Endothelial cell (in vitro differentiated cells): ENCODE measurements around the gene DDX20. TPM values are rescaled to one million over a fixed set of nuclear protein-coding genes. Genes with fewer than 3 reads are reported as not detected.

Source experiments
- DNase-seq: peaks from one replicate; pipeline ENCODE4 v3.0.0; 2021; ENCODE audit warnings: low spot score
- H3K27ac Mint-ChIP-seq: one replicate; pipeline ENCODE4 v1.8.0; 2021; ENCODE audit warnings: mixed read lengths, inconsistent platforms; ENCODE audit not compliant: unreplicated experiment
- H3K27me3 Mint-ChIP-seq: one replicate; pipeline ENCODE4 v1.8.0; 2021; ENCODE audit warnings: mild to moderate bottlenecking, moderate library complexity, mixed read lengths, inconsistent platforms; ENCODE audit not compliant: unreplicated experiment
- H3K36me3 Mint-ChIP-seq: one replicate; pipeline ENCODE4 v1.8.0; 2021; ENCODE audit warnings: mild to moderate bottlenecking, low read depth, mixed read lengths, inconsistent platforms; ENCODE audit not compliant: unreplicated experiment
- H3K4me1 Mint-ChIP-seq: one replicate; pipeline ENCODE4 v1.8.0; 2021; ENCODE audit warnings: mild to moderate bottlenecking, mixed read lengths, inconsistent platforms; ENCODE audit not compliant: unreplicated experiment
- H3K4me3 Mint-ChIP-seq: one replicate; pipeline ENCODE4 v1.8.0; 2021; ENCODE audit warnings: mild to moderate bottlenecking, mixed read lengths, inconsistent platforms; ENCODE audit not compliant: unreplicated experiment
- H3K9me3 Mint-ChIP-seq: one replicate; pipeline ENCODE4 v1.8.0; 2021; ENCODE audit warnings: mixed read lengths, inconsistent platforms; ENCODE audit not compliant: unreplicated experiment
- total RNA-seq: library from RNA; stranded (reverse); fragmentation: NEBNext Ultra II Directional; extraction: Animal tissue kit (Norgen Biotek cat#: 25700); gene quantifications from one replicate; pipeline ENCODE4 v1.2.1, GENCODE V29; 2021; ENCODE audit not compliant: unreplicated experiment
- TF ChIP-seq, protein P1 (sequence below): fragments of 200-600 bp; sonication (generic); IDR thresholded peaks from one replicate; pipeline ENCODE4 v1.5.0; 2021; ENCODE audit warnings: antibody characterized with exemption; ENCODE audit not compliant: unreplicated experiment

The DDX20 gene
- total RNA-seq, 1 donor from 2014 or later = 18.8 TPM

DNA sequence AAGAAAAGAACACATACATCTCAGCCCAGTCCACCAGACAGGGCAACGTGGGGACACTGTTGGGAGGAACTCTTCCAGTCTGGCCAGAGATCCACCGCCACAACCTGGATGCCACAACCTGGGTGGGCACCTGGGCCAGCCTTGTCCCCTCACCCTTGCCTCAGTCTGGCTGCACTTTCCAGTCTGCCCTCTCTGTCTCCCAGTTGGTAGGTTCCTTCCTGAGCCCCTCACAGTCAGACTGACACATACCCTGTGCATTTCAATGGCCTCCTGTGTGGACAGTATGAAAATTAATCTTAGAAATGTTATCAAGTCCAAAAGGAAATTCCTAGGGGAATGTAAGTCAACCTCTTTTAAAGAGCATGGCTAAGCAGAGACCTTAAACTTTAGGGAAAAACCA is 49.5 kb downstream of the DDX20 start:
- no peaks in the 10 kb centered on the region for H3K4me1 Mint-ChIP-seq
- no peak overlapping the region for H3K27ac Mint-ChIP-seq
- H3K36me3 Mint-ChIP-seq = no peaks in the 10 kb centered on the region
- TF ChIP-seq, protein P1, sequence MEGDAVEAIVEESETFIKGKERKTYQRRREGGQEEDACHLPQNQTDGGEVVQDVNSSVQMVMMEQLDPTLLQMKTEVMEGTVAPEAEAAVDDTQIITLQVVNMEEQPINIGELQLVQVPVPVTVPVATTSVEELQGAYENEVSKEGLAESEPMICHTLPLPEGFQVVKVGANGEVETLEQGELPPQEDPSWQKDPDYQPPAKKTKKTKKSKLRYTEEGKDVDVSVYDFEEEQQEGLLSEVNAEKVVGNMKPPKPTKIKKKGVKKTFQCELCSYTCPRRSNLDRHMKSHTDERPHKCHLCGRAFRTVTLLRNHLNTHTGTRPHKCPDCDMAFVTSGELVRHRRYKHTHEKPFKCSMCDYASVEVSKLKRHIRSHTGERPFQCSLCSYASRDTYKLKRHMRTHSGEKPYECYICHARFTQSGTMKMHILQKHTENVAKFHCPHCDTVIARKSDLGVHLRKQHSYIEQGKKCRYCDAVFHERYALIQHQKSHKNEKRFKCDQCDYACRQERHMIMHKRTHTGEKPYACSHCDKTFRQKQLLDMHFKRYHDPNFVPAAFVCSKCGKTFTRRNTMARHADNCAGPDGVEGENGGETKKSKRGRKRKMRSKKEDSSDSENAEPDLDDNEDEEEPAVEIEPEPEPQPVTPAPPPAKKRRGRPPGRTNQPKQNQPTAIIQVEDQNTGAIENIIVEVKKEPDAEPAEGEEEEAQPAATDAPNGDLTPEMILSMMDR = no peak
- no peaks in the 10 kb centered on the region for H3K9me3 Mint-ChIP-seq
- H3K4me3 Mint-ChIP-seq = no peak overlapping the region
- no peaks in the 10 kb centered on the region for H3K27me3 Mint-ChIP-seq
- no peak for DNase-seq

DNA sequence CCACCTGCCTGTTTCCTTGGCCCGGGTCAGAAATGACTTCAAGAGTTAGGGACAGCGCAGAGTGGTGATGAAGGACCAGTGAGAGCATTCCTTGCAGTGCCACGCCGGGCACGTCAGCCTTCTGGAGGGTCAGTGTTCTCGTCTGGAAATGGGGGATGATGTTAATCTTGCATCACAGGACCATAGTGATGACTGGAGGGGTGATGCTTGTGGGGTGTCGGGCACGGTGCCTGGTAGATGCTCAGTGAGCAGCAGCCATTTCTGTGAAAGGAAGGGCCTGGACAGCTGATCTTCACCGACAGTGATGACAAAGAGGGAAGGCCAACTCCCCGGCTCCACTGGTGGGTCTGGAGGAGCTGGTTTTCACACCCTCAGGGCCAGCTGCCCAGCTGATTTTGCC is 56.2 kb downstream of the DDX20 start:
- H3K27me3 Mint-ChIP-seq = peaks cover 2% of the 10 kb centered on the region
- TF ChIP-seq, protein P1 = no peak
- no peaks in the 10 kb centered on the region for H3K9me3 Mint-ChIP-seq
- no peak overlapping the region for H3K27ac Mint-ChIP-seq
- H3K4me3 Mint-ChIP-seq = no peak overlapping the region
- no peak for DNase-seq
- no peaks in the 10 kb centered on the region for H3K36me3 Mint-ChIP-seq
- H3K4me1 Mint-ChIP-seq = no peaks in the 10 kb centered on the region

DNA sequence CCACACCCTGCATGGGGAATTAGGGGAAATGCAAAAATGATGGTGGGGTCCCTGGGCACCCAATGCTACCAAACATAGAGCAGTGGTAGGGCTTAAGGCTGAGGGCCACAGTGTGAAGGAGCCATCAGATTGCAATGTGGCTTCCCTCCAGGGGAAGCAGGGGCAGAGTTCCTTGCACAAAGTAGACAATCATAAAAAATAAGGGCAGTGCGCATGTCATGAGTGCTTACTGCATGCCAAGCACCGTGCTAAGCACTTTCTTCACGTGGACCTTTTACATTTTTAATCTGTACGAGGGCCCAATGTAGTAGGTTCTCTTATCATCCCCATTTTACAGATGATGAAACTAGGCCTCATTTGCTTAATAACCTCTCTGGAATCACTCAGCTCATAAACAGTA is 56.6 kb downstream of the DDX20 start:
- Mint-ChIP-seq H3K9me3 (no peaks in the 10 kb centered on the region), H3K27me3 (peaks cover 2% of the 10 kb centered on the region), H3K27ac (no peak overlapping the region), H3K4me3 (no peak overlapping the region), H3K36me3 (no peaks in the 10 kb centered on the region), H3K4me1 (no peaks in the 10 kb centered on the region)
- DNase-seq = no peak
- TF ChIP-seq, protein P1 = no peak

DNA sequence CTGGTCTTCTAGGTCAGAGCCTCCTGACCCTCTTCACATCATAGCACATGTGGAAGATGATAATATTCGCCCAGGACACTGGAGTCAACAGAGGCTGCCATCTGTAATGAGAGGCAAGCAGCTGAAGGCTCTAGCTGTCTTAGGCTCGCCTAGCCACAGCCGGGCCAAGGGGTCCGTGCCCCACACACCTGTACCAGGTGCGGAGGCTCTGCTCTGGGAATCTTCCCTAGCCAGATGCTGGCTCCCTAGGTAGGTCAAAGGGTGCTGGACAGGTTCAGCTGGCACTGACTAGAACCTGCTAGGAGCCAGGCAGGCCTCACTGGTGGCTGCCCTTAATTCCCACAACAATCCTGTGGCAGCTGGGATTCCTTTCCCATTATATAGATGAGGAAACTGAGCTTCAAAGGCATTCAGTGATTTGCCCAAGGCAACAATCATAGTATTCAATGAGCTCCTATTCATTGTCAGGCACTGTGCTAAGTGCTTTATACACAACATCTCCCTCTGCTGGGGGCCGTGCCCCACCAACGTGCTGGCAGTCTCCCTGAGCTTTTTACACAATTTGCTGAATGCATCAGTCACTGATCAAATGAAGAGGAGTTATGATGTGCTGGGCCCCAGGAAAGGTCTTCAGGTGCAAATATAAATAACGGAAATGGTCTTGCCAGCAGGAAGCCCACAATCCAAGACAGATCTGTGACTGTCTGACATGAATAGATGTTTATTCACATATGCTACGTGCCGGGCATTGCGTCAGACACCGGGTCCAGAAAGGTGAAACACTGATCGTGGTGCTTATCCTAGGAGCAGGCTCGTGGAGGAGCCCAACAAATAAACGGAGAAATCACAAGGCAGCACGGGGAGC is 58.0 kb downstream of the DDX20 start:
- TF ChIP-seq, protein P1 = no peak
- H3K4me1 Mint-ChIP-seq = no peaks in the 10 kb centered on the region
- no peak overlapping the region for H3K27ac Mint-ChIP-seq
- H3K9me3 Mint-ChIP-seq = no peaks in the 10 kb centered on the region
- DNase-seq = no peak
- no peaks in the 10 kb centered on the region for H3K36me3 Mint-ChIP-seq
- H3K4me3 Mint-ChIP-seq = no peak overlapping the region
- peaks cover 4% of the 10 kb centered on the region for H3K27me3 Mint-ChIP-seq

DNA sequence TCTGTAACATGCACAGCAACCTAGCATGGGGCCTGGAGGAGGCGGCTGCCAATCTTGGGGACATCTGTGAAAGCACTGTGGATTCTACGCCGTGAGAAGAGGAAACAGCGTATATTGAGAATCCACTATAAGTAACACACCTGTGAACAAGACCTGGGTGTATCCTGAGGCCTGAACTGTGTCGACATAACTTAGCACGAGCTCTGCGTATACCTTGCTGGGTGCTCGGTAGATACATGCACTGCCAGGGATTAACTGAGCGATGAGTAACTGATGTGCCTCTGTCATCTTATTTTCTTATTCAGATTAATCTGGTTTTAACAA is 58.6 kb downstream of the DDX20 start:
- Mint-ChIP-seq H3K9me3 (no peaks in the 10 kb centered on the region), H3K4me3 (no peak overlapping the region), H3K27me3 (peaks cover 4% of the 10 kb centered on the region), H3K27ac (no peak overlapping the region), H3K4me1 (no peaks in the 10 kb centered on the region), H3K36me3 (no peaks in the 10 kb centered on the region)
- TF ChIP-seq, protein P1 = no peak
- DNase-seq = no peak
